HepG2 (cell line): ENCODE results near the gene CD72. TPM values are rescaled to one million over a fixed set of nuclear protein-coding genes. Genes with fewer than 3 reads are reported as not detected.

Experiments used
- BCL6 ChIP-seq: IDR thresholded peaks from 2 replicates; pipeline ENCODE4 v1.6.1; 2016; ENCODE audit warnings: missing genetic modification reagents, missing compliant biosample characterization
- HCFC1 ChIP-seq: fragments of 150-350 bp; IDR thresholded peaks from 2 replicates; pipeline ENCODE4 v1.6.1; 2014; ENCODE audit warnings: low read depth, low read length
- MAZ ChIP-seq, 2 experiments: sonication (generic) in 1 of 2; formaldehyde crosslinking in 1 of 2; IDR thresholded peaks; 2 replicates each; pipeline versions ENCODE4 v1.5.0 to v1.6.1; 2012 to 2020; ENCODE audit warnings: low read depth in 2 of 2, mild to moderate bottlenecking in 2 of 2, borderline replicate concordance in 1 of 2, improper control_type of control experiment in 1 of 2, low read length in 1 of 2, missing genetic modification reagents in 1 of 2, moderate library complexity in 1 of 2
- MLLT10 ChIP-seq: sonication (generic); formaldehyde crosslinking; IDR thresholded peaks from 2 replicates; pipeline ENCODE4 v1.4.0; 2020; ENCODE audit warnings: missing genetic modification reagents
- MYC ChIP-seq: sonication (generic); formaldehyde crosslinking; IDR thresholded peaks from 2 replicates; pipeline ENCODE4 v1.9.0; 2021; ENCODE audit warnings: missing genetic modification reagents, borderline replicate concordance
- NCOA2 ChIP-seq: sonication (generic); formaldehyde crosslinking; IDR thresholded peaks from 2 replicates; pipeline ENCODE4 v1.8.0; 2022; ENCODE audit warnings: inconsistent platforms
- SAP130 ChIP-seq: IDR thresholded peaks from 2 replicates; pipeline ENCODE4 v1.6.1; 2016; ENCODE audit warnings: low read depth
- SCMH1 ChIP-seq: sonication (generic); formaldehyde crosslinking; IDR thresholded peaks from 2 replicates; pipeline ENCODE4 v1.9.0; 2021; ENCODE audit warnings: missing genetic modification reagents, mild to moderate bottlenecking, borderline replicate concordance
- SOX6 ChIP-seq, 2 experiments: fragments of 450-650 bp in 1 of 2; sonication (generic) in 1 of 2; formaldehyde crosslinking in 1 of 2; IDR thresholded peaks; 2 replicates each; pipeline versions ENCODE4 v1.4.0 to v1.6.1; 2017 to 2020; ENCODE audit warnings: antibody characterized with exemption in 1 of 2, mild to moderate bottlenecking in 1 of 2, missing genetic modification reagents in 1 of 2
- ZBTB20 ChIP-seq: sonication (generic); formaldehyde crosslinking; IDR thresholded peaks from 2 replicates; pipeline ENCODE4 v1.8.1; 2023; ENCODE audit warnings: missing genetic modification reagents, low read depth, mild to moderate bottlenecking, borderline replicate concordance
- ZNF614 ChIP-seq: IDR thresholded peaks from 2 replicates; pipeline ENCODE4 v1.6.1; 2018; ENCODE audit warnings: missing biosample characterization, missing genetic modification reagents, inconsistent platforms, borderline replicate concordance
- ZNF746 ChIP-seq: sonication (generic); formaldehyde crosslinking; IDR thresholded peaks from 2 replicates; pipeline ENCODE4 v1.8.0; 2022; ENCODE audit warnings: mild to moderate bottlenecking, missing genetic modification reagents
- polyA plus RNA-seq, 8 experiments: library from polyadenylated mRNA; depleted of rRNA in 3 of 8; stranded (reverse) in 7 of 8; unstranded in 1 of 8; fragments of >200 nt; fragmentation: Illumina TruSeq in 4 of 8; extraction: Trizol in 4 of 8; gene quantifications; 2 replicates each; pipeline versions ENCODE4 v1.2.1 to v1.2.3, GENCODE V29; 2011 to 2016; ENCODE audit warnings: low read depth in 4 of 8, missing spikeins in 1 of 8, mixed read lengths in 1 of 8; ENCODE audit not compliant: insufficient read depth in 1 of 8
- total RNA-seq, 5 experiments: library from RNA; depleted of rRNA; stranded (reverse); fragments of >200 nt; fragmentation: Illumina TruSeq; extraction: Trizol; gene quantifications; 2 replicates each; pipeline ENCODE4 v1.2.3, GENCODE V29; 2016; ENCODE audit warnings: low read depth in 1 of 5
- TF ChIP-seq, protein P1 (sequence below): sonication (generic); formaldehyde crosslinking; IDR thresholded peaks from 2 replicates; pipeline ENCODE4 v1.4.0; 2020; ENCODE audit warnings: missing genetic modification reagents, borderline replicate concordance
- TF ChIP-seq, protein P2 (sequence below): sonication (generic); formaldehyde crosslinking; conservative IDR thresholded peaks from 2 replicates; pipeline ENCODE4 v1.4.0; 2020; ENCODE audit warnings: missing genetic modification reagents
- TF ChIP-seq, protein P3 (sequence below): sonication (generic); formaldehyde crosslinking; IDR thresholded peaks from 2 replicates; pipeline ENCODE4 v1.5.1; 2020; ENCODE audit warnings: missing genetic modification reagents, mild to moderate bottlenecking, borderline replicate concordance
- TF ChIP-seq, protein P4 (sequence below): sonication (generic); formaldehyde crosslinking; IDR thresholded peaks from 2 replicates; pipeline ENCODE4 v1.5.0; 2020; ENCODE audit warnings: missing genetic modification reagents

Gene CD72
- total and polyA plus RNA-seq, 2 of the 13 experiments (the other 11 are each of a cell fraction or from before 2014, with no cell fraction given), result 0.18 to 1.1 TPM

DNA sequence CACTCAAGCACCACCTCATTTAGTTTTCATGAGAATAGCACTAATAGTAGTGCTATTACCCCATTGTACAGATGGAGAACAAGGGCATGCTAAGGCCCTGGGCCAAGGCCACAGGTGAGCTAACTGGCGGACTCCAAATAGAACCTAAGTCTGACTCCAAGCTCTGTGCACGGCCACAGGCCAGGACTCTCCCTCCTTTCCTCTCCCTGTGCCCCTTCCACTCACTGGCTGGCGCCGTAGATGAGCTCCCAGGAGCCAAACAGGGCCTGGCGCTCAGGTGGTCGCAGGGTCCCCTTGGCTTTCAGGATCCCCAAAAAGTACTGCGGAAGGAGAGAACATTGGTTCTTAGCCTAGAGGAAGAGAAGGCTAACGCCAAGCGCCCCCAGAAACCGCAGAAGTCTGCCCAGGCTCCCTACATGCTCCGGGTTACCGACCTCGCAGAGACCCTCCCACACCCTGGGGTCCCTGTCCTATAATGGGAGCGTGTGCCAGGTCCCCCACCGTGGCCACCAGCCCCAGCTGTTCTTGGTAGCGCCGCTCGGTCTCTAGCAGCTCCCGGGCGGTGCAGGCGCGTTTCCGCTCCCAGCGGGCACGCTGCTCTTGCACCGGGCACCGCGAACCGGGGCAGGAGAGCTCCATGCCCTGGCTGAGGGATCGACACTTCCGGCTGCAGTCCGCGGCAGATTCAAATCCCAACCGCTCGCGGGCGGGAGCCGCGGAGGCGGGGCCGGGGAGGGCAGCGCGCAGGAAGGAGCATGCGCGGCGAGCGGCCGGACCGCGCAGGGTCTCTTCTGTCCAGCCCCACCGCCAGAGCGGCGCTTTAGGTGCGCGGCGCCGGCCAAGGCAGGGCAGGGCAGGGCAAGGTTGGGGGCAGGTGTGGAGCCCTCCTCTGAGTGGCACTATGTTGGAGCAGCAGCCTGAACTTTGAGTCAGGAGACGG, 46.6 kb upstream of the CD72 start, which contains the start of gene ARHGEF39 (continued):
- TF ChIP-seq, protein P1, sequence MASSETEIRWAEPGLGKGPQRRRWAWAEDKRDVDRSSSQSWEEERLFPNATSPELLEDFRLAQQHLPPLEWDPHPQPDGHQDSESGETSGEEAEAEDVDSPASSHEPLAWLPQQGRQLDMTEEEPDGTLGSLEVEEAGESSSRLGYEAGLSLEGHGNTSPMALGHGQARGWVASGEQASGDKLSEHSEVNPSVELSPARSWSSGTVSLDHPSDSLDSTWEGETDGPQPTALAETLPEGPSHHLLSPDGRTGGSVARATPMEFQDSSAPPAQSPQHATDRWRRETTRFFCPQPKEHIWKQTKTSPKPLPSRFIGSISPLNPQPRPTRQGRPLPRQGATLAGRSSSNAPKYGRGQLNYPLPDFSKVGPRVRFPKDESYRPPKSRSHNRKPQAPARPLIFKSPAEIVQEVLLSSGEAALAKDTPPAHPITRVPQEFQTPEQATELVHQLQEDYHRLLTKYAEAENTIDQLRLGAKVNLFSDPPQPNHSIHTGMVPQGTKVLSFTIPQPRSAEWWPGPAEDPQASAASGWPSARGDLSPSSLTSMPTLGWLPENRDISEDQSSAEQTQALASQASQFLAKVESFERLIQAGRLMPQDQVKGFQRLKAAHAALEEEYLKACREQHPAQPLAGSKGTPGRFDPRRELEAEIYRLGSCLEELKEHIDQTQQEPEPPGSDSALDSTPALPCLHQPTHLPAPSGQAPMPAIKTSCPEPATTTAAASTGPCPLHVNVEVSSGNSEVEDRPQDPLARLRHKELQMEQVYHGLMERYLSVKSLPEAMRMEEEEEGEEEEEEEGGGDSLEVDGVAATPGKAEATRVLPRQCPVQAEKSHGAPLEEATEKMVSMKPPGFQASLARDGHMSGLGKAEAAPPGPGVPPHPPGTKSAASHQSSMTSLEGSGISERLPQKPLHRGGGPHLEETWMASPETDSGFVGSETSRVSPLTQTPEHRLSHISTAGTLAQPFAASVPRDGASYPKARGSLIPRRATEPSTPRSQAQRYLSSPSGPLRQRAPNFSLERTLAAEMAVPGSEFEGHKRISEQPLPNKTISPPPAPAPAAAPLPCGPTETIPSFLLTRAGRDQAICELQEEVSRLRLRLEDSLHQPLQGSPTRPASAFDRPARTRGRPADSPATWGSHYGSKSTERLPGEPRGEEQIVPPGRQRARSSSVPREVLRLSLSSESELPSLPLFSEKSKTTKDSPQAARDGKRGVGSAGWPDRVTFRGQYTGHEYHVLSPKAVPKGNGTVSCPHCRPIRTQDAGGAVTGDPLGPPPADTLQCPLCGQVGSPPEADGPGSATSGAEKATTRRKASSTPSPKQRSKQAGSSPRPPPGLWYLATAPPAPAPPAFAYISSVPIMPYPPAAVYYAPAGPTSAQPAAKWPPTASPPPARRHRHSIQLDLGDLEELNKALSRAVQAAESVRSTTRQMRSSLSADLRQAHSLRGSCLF (CRISPR knock-in tag), result no peak
- no peak; the same call in 1 of the 2 replicates for TF ChIP-seq MLLT10
- no peak for TF ChIP-seq SCMH1 (CRISPR knock-in tag)
- 0 out of 2 replicates have a peak, but pooled peaks have one; percentile 48 for TF ChIP-seq ZBTB20 (CRISPR knock-in tag)
- no peak for TF ChIP-seq ZNF746 (CRISPR knock-in tag)
- peak; percentile 70 for TF ChIP-seq NCOA2 (CRISPR knock-in tag)
- TF ChIP-seq MAZ (IDR thresholded peaks at IDR 0.05; ENCODE audit: borderline replicate concordance, low read depth, low read length), result peak; percentile 91
- TF ChIP-seq MAZ (CRISPR knock-in tag; IDR thresholded peaks at IDR 0.05; ENCODE audit: low read depth), result peak; percentile 87; the same call in 1 of the 2 replicates
- TF ChIP-seq, protein P2, sequence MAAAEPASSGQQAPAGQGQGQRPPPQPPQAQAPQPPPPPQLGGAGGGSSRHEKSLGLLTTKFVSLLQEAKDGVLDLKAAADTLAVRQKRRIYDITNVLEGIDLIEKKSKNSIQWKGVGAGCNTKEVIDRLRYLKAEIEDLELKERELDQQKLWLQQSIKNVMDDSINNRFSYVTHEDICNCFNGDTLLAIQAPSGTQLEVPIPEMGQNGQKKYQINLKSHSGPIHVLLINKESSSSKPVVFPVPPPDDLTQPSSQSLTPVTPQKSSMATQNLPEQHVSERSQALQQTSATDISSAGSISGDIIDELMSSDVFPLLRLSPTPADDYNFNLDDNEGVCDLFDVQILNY (CRISPR knock-in tag), result peak; percentile 98
- TF ChIP-seq HCFC1, result no peak; the same call in 1 of the 2 replicates
- peak; percentile 98 for TF ChIP-seq SAP130
- TF ChIP-seq ZNF614 (CRISPR knock-in tag), result no peak
- TF ChIP-seq, protein P3, sequence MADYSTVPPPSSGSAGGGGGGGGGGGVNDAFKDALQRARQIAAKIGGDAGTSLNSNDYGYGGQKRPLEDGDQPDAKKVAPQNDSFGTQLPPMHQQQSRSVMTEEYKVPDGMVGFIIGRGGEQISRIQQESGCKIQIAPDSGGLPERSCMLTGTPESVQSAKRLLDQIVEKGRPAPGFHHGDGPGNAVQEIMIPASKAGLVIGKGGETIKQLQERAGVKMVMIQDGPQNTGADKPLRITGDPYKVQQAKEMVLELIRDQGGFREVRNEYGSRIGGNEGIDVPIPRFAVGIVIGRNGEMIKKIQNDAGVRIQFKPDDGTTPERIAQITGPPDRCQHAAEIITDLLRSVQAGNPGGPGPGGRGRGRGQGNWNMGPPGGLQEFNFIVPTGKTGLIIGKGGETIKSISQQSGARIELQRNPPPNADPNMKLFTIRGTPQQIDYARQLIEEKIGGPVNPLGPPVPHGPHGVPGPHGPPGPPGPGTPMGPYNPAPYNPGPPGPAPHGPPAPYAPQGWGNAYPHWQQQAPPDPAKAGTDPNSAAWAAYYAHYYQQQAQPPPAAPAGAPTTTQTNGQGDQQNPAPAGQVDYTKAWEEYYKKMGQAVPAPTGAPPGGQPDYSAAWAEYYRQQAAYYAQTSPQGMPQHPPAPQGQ (CRISPR knock-in tag), result no peak
- TF ChIP-seq, protein P4, sequence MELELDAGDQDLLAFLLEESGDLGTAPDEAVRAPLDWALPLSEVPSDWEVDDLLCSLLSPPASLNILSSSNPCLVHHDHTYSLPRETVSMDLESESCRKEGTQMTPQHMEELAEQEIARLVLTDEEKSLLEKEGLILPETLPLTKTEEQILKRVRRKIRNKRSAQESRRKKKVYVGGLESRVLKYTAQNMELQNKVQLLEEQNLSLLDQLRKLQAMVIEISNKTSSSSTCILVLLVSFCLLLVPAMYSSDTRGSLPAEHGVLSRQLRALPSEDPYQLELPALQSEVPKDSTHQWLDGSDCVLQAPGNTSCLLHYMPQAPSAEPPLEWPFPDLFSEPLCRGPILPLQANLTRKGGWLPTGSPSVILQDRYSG (CRISPR knock-in tag), result no peak
- peak; percentile 94 for TF ChIP-seq MYC (CRISPR knock-in tag)
- TF ChIP-seq BCL6 (CRISPR knock-in tag), result 0 out of 2 replicates have a peak, but pooled peaks have one; percentile 21
- TF ChIP-seq SOX6 (IDR thresholded peaks at IDR 0.05), result no peak
- peak; percentile 54 for TF ChIP-seq SOX6 (CRISPR knock-in tag; IDR thresholded peaks at IDR 0.05)
